Prostate gland (tissue), 2 donors: Measurements from ENCODE around the gene TMPRSS15. TPM values are rescaled to one million over a fixed set of nuclear protein-coding genes. Genes with fewer than 3 reads are reported as not detected.

ENCODE experiments used
- DNase-seq: peaks from one replicate; pipeline ENCODE4 v3.0.0-alpha.2; 2019; ENCODE audit warnings: low spot score
- H3K27ac ChIP-seq, 2 donors: fragments of 200-600 bp; sonication (generic); 2 replicates each; pipeline ENCODE4 v1.5.1; 2017 to 2019
- H3K27me3 ChIP-seq: fragments of 200-600 bp; sonication (generic); replicated peaks from 2 replicates; pipeline ENCODE4 v1.5.1; 2019; ENCODE audit not compliant: insufficient read depth
- H3K36me3 ChIP-seq, 2 donors: fragments of 200-600 bp; sonication (generic); 1 replicate in 1 of 2; 2 replicates in 1 of 2; pipeline versions ENCODE4 v1.5.1 to v1.8.1; 2017 to 2019
- H3K4me1 ChIP-seq: fragments of 200-600 bp; sonication (generic); replicated peaks from 2 replicates; pipeline ENCODE4 v1.5.1; 2019
- H3K4me3 ChIP-seq, 2 donors: fragments of 200-600 bp; sonication (generic); 2 replicates each; pipeline ENCODE4 v1.5.1; 2017 to 2019
- H3K9me3 ChIP-seq: fragments of 200-600 bp; sonication (generic); 2 replicates; pipeline ENCODE4 v1.5.1; 2017
- POLR2A ChIP-seq: fragments of 450-650 bp; IDR thresholded peaks from one replicate; pipeline ENCODE4 v1.6.1; 2016; ENCODE audit warnings: antibody characterized with exemption, mild to moderate bottlenecking
- POLR2AphosphoS5 ChIP-seq: sonication (generic); formaldehyde crosslinking; IDR thresholded peaks from one replicate; pipeline ENCODE4 v1.6.1; 2017; ENCODE audit warnings: antibody characterized with exemption
- WGBS: methylation state at CpG from one replicate; pipeline ENCODE4 v1.1.5; 2018; 5-methylcytosine and 5-hydroxymethylcytosine counted together
- intact Hi-C: fragments of 100-400 bp; cut with DNase I; formaldehyde crosslinking; loops from one replicate; pipeline ENCODE4 v1.14.2; 2022
- total RNA-seq, 2 donors: library from RNA; depleted of rRNA; stranded (reverse); fragments of >200 nt; gene quantifications; one replicate each; pipeline ENCODE4 v1.1.0, GENCODE V29; 2016
- TF ChIP-seq, protein P1 (sequence below), 4 experiments: fragments of 200-600 bp in 2 of 4; fragments of 450-650 bp in 2 of 4; sonication (generic) in 2 of 4; IDR thresholded peaks; 1 replicate in 3 of 4; 2 replicates in 1 of 4; pipeline ENCODE4 v1.5.1; 2016 to 2019; ENCODE audit warnings: antibody characterized with exemption in 4 of 4, mild to moderate bottlenecking in 2 of 4, moderate library complexity in 2 of 4

TMPRSS15 gene
- total RNA-seq, 2 donors from 2014 or later, result 0.34 TPM; not detected in 1

DNA sequence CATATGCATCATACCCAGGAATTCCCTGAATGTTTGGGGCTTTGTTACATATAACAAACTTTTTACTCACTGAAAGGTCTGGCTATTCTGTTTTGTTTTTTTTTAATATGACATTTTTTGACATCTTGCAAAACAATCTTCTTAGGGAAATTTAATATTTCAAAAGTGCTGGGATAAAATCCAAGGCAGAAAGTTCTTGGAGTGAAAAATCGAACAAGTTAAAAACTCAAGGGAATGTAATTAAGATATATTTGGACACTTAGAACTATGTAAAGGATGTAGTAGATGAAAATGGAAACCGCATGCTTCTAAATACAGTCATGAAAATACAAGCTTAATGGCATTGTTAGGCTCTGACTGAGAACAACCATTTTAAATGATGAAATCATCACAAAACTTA lies 150.4 kb downstream of the TMPRSS15 start:
- Histone ChIP-seq H3K9me3 (no peaks in the 10 kb centered on the region), H3K4me3 (no peak overlapping the region), H3K27ac (no peak overlapping the region), H3K36me3 (no peaks in the 10 kb centered on the region), H3K27me3 (no peaks in the 10 kb centered on the region), H3K4me1 (no peaks in the 10 kb centered on the region)
- intact Hi-C loops, result no loop called here
- WGBS, result 70% methylated on average over 2 of the region's 2 CpGs
- TF ChIP-seq, protein P1, sequence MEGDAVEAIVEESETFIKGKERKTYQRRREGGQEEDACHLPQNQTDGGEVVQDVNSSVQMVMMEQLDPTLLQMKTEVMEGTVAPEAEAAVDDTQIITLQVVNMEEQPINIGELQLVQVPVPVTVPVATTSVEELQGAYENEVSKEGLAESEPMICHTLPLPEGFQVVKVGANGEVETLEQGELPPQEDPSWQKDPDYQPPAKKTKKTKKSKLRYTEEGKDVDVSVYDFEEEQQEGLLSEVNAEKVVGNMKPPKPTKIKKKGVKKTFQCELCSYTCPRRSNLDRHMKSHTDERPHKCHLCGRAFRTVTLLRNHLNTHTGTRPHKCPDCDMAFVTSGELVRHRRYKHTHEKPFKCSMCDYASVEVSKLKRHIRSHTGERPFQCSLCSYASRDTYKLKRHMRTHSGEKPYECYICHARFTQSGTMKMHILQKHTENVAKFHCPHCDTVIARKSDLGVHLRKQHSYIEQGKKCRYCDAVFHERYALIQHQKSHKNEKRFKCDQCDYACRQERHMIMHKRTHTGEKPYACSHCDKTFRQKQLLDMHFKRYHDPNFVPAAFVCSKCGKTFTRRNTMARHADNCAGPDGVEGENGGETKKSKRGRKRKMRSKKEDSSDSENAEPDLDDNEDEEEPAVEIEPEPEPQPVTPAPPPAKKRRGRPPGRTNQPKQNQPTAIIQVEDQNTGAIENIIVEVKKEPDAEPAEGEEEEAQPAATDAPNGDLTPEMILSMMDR (IDR thresholded peaks at IDR 0.05), result no peak
- no peak for TF ChIP-seq POLR2AphosphoS5
- no peak for TF ChIP-seq POLR2A
- no peak for DNase-seq

DNA sequence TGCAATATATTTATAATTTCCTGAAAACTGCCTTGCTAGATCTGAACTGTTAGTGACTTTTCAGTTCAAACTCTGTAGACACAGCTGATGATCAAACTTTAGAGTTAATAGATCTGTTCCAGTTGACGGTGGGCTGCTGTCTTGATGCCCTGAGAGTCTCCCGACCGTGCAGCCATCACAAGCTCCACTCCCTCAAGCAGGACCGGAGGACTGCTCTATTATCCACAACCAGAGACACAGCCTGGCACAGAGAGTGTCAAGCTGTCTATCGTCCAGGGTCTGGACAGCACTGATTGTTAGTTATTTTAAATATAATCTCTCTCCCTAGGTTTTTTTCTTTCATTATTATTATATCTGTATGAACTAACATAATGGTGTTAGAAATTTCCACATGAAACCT lies 150.9 kb downstream of the TMPRSS15 start:
- no peaks in the 10 kb centered on the region for H3K36me3 ChIP-seq
- no peaks in the 10 kb centered on the region for H3K4me1 ChIP-seq
- TF ChIP-seq, protein P1 (IDR thresholded peaks at IDR 0.05), result no peak
- TF ChIP-seq POLR2A, result no peak
- no peak for TF ChIP-seq POLR2AphosphoS5
- H3K27ac ChIP-seq, result no peak overlapping the region
- H3K9me3 ChIP-seq, result no peaks in the 10 kb centered on the region
- intact Hi-C loops, result no loop called here
- H3K27me3 ChIP-seq, result no peaks in the 10 kb centered on the region
- 37% methylated on average over 5 of the region's 5 CpGs for WGBS
- H3K4me3 ChIP-seq, result no peak overlapping the region
- DNase-seq, result no peak

DNA sequence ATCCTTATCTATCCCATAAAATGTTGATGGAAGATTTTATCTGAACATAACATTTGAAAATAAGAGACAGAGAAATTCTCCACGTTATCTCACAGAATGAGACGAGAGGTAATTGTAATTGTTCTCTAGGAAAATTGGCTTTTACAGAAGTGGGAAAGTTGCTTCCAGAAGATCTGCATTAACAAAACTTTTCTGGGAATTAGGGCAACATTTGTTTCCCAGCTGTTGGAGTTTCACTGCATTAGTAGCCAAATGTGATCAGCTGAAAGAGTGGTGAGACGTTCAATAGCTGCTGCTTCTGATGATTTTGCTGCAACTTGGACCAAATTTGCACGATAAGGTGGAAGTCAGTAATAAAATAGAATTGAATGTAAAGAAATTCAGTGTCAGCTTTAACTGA lies 151.3 kb downstream of the TMPRSS15 start:
- Histone ChIP-seq H3K4me1 (no peaks in the 10 kb centered on the region), H3K27me3 (no peaks in the 10 kb centered on the region), H3K27ac (no peak overlapping the region), H3K4me3 (no peak overlapping the region), H3K36me3 (no peaks in the 10 kb centered on the region), H3K9me3 (no peaks in the 10 kb centered on the region)
- intact Hi-C loops, result no loop called here
- WGBS, result 28% methylated on average over 4 of the region's 4 CpGs
- TF ChIP-seq, protein P1 (IDR thresholded peaks at IDR 0.05), result no peak
- TF ChIP-seq POLR2A (no peak), POLR2AphosphoS5 (no peak)
- no peak for DNase-seq

DNA sequence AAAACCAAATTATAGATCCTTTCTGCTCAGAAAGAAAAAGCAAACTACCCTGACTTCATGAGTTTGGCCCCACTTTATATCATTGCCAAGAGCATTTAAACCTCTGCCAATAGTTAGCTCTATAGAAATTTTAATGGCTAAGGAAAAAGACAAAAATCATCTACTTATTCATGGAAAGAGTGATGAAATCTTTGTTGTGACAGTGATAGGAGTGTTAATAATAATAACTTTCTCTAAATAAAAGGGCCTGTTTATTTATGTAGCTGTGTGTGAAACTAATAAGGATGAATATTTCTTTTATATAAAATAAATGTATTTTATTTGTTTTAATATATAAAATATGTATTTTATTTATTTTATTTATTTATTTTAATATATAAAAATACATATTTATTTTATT lies 152.5 kb downstream of the TMPRSS15 start:
- DNase-seq, result no peak
- no peaks in the 10 kb centered on the region for H3K36me3 ChIP-seq
- intact Hi-C loops, result no loop called here
- TF ChIP-seq POLR2A (no peak), POLR2AphosphoS5 (no peak)
- TF ChIP-seq, protein P1 (IDR thresholded peaks at IDR 0.05), result no peak
- H3K4me1 ChIP-seq, result no peaks in the 10 kb centered on the region
- H3K4me3 ChIP-seq, result no peak overlapping the region
- no peaks in the 10 kb centered on the region for H3K9me3 ChIP-seq
- no peaks in the 10 kb centered on the region for H3K27me3 ChIP-seq
- no peak overlapping the region for H3K27ac ChIP-seq

DNA sequence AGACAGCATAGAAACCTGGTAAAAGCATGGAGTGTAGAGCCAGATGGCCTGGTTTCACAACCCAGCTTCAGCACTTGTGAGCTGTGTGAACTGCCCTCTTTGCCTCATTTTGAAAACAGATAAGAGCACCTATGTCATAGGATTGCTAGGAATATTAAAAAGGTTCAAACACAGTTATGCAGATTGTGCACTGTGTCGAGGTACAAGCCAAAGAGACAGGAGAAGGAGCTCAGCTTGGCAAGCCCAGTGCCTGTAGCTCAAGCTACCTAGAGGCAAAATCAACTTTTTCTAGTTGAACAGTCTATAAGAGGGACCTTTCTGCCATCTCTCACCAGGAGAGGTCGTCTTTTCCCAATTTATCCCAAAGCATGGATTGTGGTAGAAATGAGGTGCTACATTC lies 153.9 kb downstream of the TMPRSS15 start:
- no peak for DNase-seq
- intact Hi-C loops, result no loop called here
- Histone ChIP-seq H3K27ac (no peak overlapping the region), H3K27me3 (peaks cover 4% of the 10 kb centered on the region), H3K4me1 (no peaks in the 10 kb centered on the region), H3K4me3 (no peak overlapping the region), H3K36me3 (no peaks in the 10 kb centered on the region), H3K9me3 (no peaks in the 10 kb centered on the region)
- 67% methylated on average over 2 of the region's 2 CpGs for WGBS
- TF ChIP-seq POLR2AphosphoS5 (no peak), POLR2A (no peak)
- TF ChIP-seq, protein P1 (IDR thresholded peaks at IDR 0.05), result no peak
